Thyroid gland (tissue), 4 donors: ENCODE data around the gene ACMSD. TPM values are rescaled to one million over a fixed set of nuclear protein-coding genes. Genes with fewer than 3 reads are reported as not detected.
"Not testable (repeated sequence)": the region's sequence is repeated elsewhere in the genome, so short reads cannot be mapped to it uniquely, and the experiment has no call there.

Source experiments
- DNase-seq, 2 donors: peaks; one replicate each; pipeline ENCODE4 v3.0.0-alpha.2; 2019
- H3K27ac ChIP-seq, 3 donors: fragments of 200-600 bp; sonication (generic); 1 replicate in 2 of 3; 2 replicates in 1 of 3; pipeline ENCODE4 v1.5.1; 2016 to 2019; ENCODE audit warnings: mild to moderate bottlenecking in 1 of 3, moderate library complexity in 1 of 3
- H3K27me3 ChIP-seq: fragments of 200-600 bp; sonication (generic); one replicate; pipeline ENCODE4 v1.5.1; 2019
- H3K36me3 ChIP-seq, 2 donors: fragments of 200-600 bp; sonication (generic); one replicate each; pipeline ENCODE4 v1.5.1; 2016 to 2019
- H3K4me1 ChIP-seq, 2 donors: fragments of 200-600 bp; sonication (generic); one replicate each; pipeline ENCODE4 v1.5.1; 2017 to 2019
- H3K4me3 ChIP-seq, 3 donors: fragments of 200-600 bp; sonication (generic); replicated peaks in 1 of 3; 1 replicate in 2 of 3; 2 replicates in 1 of 3; pipeline ENCODE4 v1.5.1; 2016; ENCODE audit warnings: mild to moderate bottlenecking in 1 of 3
- H3K9me3 ChIP-seq: fragments of 200-600 bp; sonication (generic); one replicate; pipeline ENCODE4 v1.5.1; 2017
- POLR2A ChIP-seq, 2 donors: fragments of 450-650 bp; IDR thresholded peaks; one replicate each; pipeline ENCODE4 v1.6.1; 2017; ENCODE audit warnings: antibody characterized with exemption in 2 of 2, mild to moderate bottlenecking in 2 of 2, moderate library complexity in 1 of 2
- WGBS, 2 donors: methylation state at CpG; one replicate each; pipeline ENCODE4 v1.1.5; 2017; 5-methylcytosine and 5-hydroxymethylcytosine counted together
- intact Hi-C: fragments of 100-400 bp; cut with DNase I; formaldehyde crosslinking; loops from one replicate; pipeline ENCODE4 v1.15.1; 2023
- total RNA-seq, 4 donors: library from RNA; depleted of rRNA; stranded (reverse); fragments of >200 nt; gene quantifications; one replicate each; pipeline ENCODE4 v1.2.3, GENCODE V29; 2016
- TF ChIP-seq, protein P1 (sequence below), 6 experiments: fragments of 200-600 bp in 3 of 6; fragments of 450-650 bp in 3 of 6; sonication (generic) in 3 of 6; IDR thresholded peaks; one replicate each; pipeline ENCODE4 v1.5.1; 2016 to 2019; ENCODE audit warnings: antibody characterized with exemption in 6 of 6, mild to moderate bottlenecking in 2 of 6, inconsistent platforms in 1 of 6, moderate library complexity in 1 of 6

The ACMSD gene
- total RNA-seq, 4 donors from 2014 or later = 1.4 TPM; not detected in 3

DNA sequence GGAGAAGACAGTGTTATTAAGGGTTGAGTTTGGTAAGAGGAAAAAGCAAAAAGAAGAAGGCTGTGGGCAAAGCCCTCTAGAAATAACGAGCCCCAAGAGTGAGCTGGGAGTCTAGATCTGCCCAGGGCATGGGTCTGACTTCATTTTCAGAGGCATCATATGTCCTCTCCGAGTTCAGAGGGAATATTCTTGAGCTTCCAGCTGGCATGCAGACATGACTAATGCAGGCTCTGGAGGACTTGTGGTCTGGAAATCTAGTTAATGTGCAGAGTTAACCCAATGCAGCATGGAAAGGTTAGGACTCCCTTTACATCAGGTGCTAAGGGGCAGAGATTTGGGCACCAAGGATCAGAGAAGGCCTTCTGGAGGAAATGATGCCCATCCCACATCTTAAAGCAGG lies 7.3 kb downstream of the ACMSD start:
- Histone ChIP-seq H3K36me3 (no peaks in the 10 kb centered on the region), H3K9me3 (no peaks in the 10 kb centered on the region), H3K4me3 (no peak overlapping the region), H3K4me1 (peaks cover 0 to 14% of the 10 kb centered on the region in 2 donors), H3K27me3 (no peaks in the 10 kb centered on the region), H3K27ac (no peak overlapping the region)
- no peak for TF ChIP-seq POLR2A (IDR thresholded peaks at IDR 0.05)
- TF ChIP-seq, protein P1, sequence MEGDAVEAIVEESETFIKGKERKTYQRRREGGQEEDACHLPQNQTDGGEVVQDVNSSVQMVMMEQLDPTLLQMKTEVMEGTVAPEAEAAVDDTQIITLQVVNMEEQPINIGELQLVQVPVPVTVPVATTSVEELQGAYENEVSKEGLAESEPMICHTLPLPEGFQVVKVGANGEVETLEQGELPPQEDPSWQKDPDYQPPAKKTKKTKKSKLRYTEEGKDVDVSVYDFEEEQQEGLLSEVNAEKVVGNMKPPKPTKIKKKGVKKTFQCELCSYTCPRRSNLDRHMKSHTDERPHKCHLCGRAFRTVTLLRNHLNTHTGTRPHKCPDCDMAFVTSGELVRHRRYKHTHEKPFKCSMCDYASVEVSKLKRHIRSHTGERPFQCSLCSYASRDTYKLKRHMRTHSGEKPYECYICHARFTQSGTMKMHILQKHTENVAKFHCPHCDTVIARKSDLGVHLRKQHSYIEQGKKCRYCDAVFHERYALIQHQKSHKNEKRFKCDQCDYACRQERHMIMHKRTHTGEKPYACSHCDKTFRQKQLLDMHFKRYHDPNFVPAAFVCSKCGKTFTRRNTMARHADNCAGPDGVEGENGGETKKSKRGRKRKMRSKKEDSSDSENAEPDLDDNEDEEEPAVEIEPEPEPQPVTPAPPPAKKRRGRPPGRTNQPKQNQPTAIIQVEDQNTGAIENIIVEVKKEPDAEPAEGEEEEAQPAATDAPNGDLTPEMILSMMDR (IDR thresholded peaks at IDR 0.05) = no peak
- WGBS, 2 donors = 59 to 63% methylated on average over 2 of the region's 2 CpGs
- intact Hi-C loops = no loop called here
- no peak for DNase-seq

DNA sequence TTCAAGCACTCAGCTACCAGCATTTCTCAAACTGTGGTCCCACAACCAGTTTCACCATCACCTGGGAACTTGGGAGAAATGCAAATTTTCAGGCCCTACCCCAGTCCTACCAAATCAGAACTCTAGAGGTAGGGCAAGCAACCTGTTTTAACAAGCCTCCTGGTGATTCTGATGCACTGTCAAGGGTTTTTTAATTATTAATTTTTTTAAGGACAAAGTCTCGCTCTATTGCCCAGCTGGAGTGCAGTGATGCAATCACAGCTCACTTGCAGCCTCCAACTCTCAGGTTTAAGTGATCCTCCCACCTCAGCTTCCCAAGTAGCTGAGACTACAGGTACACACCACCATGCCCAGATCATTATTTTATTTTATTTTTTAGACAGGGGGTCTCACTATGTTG lies 7.8 kb downstream of the ACMSD start:
- no peak for DNase-seq
- H3K27ac ChIP-seq = no peak overlapping the region
- H3K36me3 ChIP-seq = no peaks in the 10 kb centered on the region
- 91 to 92% methylated on average over 1 of the region's 1 CpG for WGBS, 2 donors
- H3K4me3 ChIP-seq = no peak overlapping the region
- no peaks in the 10 kb centered on the region for H3K27me3 ChIP-seq
- H3K9me3 ChIP-seq = no peaks in the 10 kb centered on the region
- intact Hi-C loops = no loop called here
- TF ChIP-seq, protein P1 (IDR thresholded peaks at IDR 0.05) = no peak
- TF ChIP-seq POLR2A (IDR thresholded peaks at IDR 0.05) = no peak
- H3K4me1 ChIP-seq = peaks cover 0 to 14% of the 10 kb centered on the region in 2 donors

DNA sequence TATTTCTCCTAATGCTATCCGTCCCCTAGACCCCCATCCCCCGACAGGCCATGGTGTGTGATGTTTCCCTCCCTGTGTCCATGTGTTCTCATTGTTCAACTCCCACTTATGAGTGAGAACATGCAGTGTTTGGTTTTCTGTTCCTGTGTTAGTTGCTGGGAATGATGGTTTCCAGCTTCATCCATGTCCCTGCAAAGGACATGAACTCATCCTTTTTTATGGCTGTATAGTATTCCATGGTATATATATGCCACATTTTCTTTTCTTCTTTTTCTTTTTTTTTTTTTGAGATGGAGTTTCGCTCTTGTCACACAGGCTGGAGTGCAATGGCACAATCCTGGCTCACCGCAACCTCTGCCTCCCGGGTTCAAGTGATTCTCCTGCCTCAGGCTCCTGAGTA lies 9.2 kb downstream of the ACMSD start:
- DNase-seq, H3K36me3 ChIP-seq, H3K9me3 ChIP-seq, H3K4me3 ChIP-seq, H3K27ac ChIP-seq, intact Hi-C loops, H3K27me3 ChIP-seq: not testable (repeated sequence)
- H3K4me1 ChIP-seq = peaks cover 0 to 10% of the 10 kb centered on the region in 2 donors
- WGBS, 2 donors = 96 to 97% methylated on average over 5 of the region's 5 CpGs

DNA sequence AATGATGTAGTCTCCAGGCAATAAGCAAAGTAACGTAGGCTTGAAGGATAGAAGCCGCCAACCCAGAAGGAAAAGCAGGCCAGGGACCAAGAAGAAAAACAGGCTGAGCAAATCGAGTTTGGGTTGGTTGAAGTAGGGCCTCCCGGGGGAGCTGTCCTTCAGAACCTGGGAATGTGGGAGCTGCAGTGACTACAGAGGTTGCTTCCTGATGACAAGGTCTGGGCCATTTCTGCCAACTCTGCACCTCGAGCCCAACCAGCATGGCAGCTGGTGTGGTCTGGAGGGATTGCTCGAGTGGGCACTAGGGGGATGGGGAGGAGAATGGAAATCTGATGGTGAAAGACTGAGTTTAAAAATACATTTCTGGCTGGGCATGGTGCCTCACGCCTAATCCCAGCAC lies 14.1 kb downstream of the ACMSD start:
- intact Hi-C loops = no loop called here
- Histone ChIP-seq H3K9me3 (no peaks in the 10 kb centered on the region), H3K36me3 (no peaks in the 10 kb centered on the region), H3K27ac (no peak overlapping the region), H3K4me3 (no peak overlapping the region), H3K4me1 (no peaks in the 10 kb centered on the region), H3K27me3 (no peaks in the 10 kb centered on the region)
- no peak for DNase-seq
- TF ChIP-seq, protein P1 (IDR thresholded peaks at IDR 0.05) = no peak
- no peak for TF ChIP-seq POLR2A (IDR thresholded peaks at IDR 0.05)
- WGBS, 2 donors = 82 to 84% methylated on average over 7 of the region's 7 CpGs

DNA sequence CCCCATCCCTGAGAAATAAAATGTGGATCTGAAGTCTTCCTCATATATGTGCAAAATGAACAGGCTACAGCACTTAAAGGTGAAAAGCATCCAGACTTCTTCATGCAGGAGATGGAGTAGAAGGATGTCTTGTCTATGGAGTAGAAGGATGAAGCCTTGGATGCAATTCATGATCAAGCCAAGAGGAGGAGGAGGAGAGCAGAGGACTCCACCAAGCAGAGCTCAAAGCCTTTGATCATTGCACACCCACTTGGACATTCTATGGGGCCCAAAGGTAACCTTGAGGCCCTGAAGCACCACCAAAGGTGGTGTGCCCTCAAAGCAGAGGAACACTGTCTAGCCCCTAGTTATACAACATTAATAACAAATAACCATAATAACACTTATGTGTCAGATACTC lies 17.3 kb downstream of the ACMSD start:
- intact Hi-C loops = no loop called here
- TF ChIP-seq POLR2A (IDR thresholded peaks at IDR 0.05) = no peak
- TF ChIP-seq, protein P1 (IDR thresholded peaks at IDR 0.05) = no peak
- no peak for DNase-seq

DNA sequence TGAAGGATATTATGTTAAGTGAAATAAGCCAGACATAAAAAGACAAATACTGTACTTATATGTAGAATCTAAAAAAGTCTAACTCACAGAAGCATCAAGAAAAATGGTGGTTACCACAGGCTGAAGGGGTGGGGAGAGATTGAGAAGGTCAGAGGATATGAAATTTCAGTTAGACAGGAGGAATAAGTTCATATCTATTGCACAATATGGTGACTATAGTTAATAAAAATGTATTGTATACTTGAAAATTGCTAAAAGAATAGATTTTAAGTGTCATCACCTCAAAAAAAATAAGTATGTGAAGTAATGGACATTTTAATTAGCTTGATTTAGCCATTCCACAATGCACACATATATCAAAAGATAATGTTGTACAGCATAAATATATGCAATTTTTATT lies 19.8 kb downstream of the ACMSD start:
- H3K9me3 ChIP-seq = no peaks in the 10 kb centered on the region
- no peak overlapping the region for H3K4me3 ChIP-seq
- no peak overlapping the region for H3K27ac ChIP-seq
- no peaks in the 10 kb centered on the region for H3K27me3 ChIP-seq
- intact Hi-C loops = no loop called here
- TF ChIP-seq, protein P1 (IDR thresholded peaks at IDR 0.05) = no peak
- TF ChIP-seq POLR2A (IDR thresholded peaks at IDR 0.05) = no peak
- no peaks in the 10 kb centered on the region for H3K36me3 ChIP-seq
- DNase-seq = no peak
- peaks cover 0 to 5% of the 10 kb centered on the region in 2 donors for H3K4me1 ChIP-seq

More for the DNA sequence above, 17.3 kb downstream of the ACMSD start:
- Histone ChIP-seq H3K4me3 (no peak overlapping the region), H3K9me3 (no peaks in the 10 kb centered on the region), H3K27ac (no peak overlapping the region), H3K36me3 (no peaks in the 10 kb centered on the region), H3K4me1 (no peaks in the 10 kb centered on the region), H3K27me3 (no peaks in the 10 kb centered on the region)
